ENCODE measurements around the gene CDRT15. TPM values are rescaled to one million over a fixed set of nuclear protein-coding genes. Genes with fewer than 3 reads are reported as not detected.
"Not testable (repeated sequence)": the region's sequence is repeated elsewhere in the genome, so short reads cannot be mapped to it uniquely, and the experiment has no call there.

The CDRT15 gene
- total RNA-seq, 1 donor from 2014 or later, result not detected

DNA sequence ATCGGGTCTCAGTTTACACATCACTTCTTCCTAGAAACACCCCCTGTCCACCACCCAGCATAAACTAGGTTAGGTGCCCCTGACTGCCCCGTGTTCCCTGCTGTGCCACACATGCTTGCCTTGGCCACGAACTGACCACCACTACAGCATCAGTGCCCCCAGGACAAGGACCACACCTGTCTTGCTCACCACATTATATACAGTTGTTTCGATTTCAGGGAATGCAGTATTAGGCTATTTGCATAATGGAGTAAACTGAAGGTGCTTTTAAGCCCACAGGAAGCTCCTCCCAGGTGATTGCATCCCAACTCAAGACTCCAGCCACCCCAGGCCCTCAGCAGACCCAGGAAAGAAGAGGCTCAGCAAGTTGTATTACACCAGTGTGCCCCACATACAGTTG lies 50.2 kb downstream of the CDRT15 start:
- DNase-seq (ENCODE audit: low read depth, low spot score), result not testable (repeated sequence)

Other genes with a start within 250 kb of the CDRT15 start
- 10.5 and 16.2 TPM in 2 replicates for gene COX10, start 167.4 kb downstream of the CDRT15 start, total RNA-seq
- 0.13 TPM in 1 of 2 replicates, not detected in the other for gene HS3ST3B1, start 64.2 kb upstream of the CDRT15 start, total RNA-seq

Data from pulmonary artery endothelial cell (primary cell).